ENCODE results near the gene HGF.

DNA sequence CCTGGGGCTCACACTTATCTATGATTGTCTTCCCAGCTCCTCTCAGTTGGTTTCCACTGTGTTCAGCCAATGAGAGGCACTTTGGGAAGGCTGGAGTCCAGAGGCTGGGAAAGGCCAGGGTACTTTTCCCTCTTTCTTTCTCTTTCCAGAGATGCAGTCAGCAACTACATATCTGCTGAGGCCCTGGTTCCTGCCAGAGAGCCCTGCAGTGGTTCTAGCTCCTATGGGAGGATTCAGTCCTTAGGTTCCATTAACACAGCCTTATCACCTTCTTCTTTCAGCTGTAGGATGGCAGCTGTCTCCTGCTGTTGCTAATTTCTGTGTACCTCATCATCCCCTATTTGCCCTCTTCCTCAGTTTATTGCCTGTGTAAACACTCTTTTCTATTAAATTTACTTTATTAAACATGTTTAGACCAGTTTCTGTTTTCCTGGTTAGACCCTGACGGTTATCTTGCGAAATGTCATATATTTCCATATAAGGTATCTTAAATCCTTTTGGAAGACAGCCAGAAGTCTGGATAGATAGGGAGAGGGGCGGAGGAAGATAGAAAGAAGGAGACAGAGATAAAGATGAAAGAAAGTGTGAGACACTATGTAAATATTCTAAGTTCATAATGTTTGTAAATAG is 100.3 kb downstream of the HGF start:
- TF ChIP-seq, protein P1, sequence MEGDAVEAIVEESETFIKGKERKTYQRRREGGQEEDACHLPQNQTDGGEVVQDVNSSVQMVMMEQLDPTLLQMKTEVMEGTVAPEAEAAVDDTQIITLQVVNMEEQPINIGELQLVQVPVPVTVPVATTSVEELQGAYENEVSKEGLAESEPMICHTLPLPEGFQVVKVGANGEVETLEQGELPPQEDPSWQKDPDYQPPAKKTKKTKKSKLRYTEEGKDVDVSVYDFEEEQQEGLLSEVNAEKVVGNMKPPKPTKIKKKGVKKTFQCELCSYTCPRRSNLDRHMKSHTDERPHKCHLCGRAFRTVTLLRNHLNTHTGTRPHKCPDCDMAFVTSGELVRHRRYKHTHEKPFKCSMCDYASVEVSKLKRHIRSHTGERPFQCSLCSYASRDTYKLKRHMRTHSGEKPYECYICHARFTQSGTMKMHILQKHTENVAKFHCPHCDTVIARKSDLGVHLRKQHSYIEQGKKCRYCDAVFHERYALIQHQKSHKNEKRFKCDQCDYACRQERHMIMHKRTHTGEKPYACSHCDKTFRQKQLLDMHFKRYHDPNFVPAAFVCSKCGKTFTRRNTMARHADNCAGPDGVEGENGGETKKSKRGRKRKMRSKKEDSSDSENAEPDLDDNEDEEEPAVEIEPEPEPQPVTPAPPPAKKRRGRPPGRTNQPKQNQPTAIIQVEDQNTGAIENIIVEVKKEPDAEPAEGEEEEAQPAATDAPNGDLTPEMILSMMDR (IDR thresholded peaks at IDR 0.05 in 4 of 5, conservative IDR thresholded peaks at IDR 0.05 in 1 of 5) = no peak
- no peak for TF ChIP-seq POLR2A (IDR thresholded peaks at IDR 0.05)

All from gastrocnemius medialis (tissue), 4 donors.